Astrocyte of the cerebellum (primary cell): ENCODE measurements around the gene COMMD3.

Experiments used
- DNase-seq: peaks from one replicate; pipeline ENCODE4 v3.0.0-alpha.2; 2011; ENCODE audit warnings: low read depth
- H3K4me3 ChIP-seq: 2 replicates; pipeline ENCODE4 v1.5.1; 2011; ENCODE audit warnings: mild to moderate bottlenecking, low read depth, low read length, moderate library complexity
- CTCF ChIP-seq: IDR thresholded peaks from 2 replicates; pipeline ENCODE4 v1.5.1; 2012; ENCODE audit warnings: low read length, low read depth, moderate library complexity, mild to moderate bottlenecking; ENCODE audit errors: missing control alignments
- in situ Hi-C: cut with HindIII; loops from 2 replicates; pipeline ENCODE4 v1.10.0; 2017; ENCODE audit warnings: low sequenced_read_pairs

Gene COMMD3

DNA sequence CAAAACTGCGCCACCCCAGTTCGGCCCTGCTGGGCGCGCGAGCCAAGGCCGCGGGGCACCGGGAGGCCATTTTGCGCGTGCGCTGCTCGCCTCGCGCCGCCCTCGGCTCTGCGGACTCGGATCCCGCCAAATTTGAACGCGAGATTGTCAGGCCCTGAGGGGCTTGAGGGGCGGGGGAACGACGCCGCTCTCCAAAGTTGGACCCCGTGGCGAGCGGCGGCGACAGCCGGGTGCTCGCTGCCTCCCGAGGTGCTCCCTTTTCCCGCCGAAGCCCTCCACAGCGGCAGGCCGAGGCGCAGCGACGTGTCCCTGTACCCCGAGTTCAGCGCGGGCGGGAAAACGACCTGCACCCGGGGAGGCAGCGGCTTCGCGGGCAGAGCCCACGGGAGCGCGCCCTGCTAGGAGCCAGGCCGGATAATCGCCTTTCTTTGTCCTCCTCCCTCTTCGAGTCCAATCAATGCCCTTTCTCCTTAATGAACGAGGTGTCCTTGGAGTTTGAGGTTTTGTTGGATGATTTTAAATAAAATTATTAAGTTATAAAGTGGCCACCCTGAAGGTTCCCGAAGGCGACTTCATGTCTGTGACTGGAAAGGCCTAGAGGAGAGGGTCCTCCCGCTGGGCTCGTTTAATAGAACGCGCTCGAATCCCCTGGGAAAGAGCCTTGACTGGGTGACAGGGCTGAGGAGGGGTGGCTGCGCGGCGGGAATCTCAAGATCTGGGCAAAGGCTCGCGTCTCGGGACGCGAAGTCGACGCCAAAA is 18.4 kb downstream of the COMMD3 start:
- peak overlapping the region; percentile 32 for H3K4me3 ChIP-seq
- no peak for DNase-seq
- in situ Hi-C loops: no loop called here
- TF ChIP-seq CTCF: no peak

DNA sequence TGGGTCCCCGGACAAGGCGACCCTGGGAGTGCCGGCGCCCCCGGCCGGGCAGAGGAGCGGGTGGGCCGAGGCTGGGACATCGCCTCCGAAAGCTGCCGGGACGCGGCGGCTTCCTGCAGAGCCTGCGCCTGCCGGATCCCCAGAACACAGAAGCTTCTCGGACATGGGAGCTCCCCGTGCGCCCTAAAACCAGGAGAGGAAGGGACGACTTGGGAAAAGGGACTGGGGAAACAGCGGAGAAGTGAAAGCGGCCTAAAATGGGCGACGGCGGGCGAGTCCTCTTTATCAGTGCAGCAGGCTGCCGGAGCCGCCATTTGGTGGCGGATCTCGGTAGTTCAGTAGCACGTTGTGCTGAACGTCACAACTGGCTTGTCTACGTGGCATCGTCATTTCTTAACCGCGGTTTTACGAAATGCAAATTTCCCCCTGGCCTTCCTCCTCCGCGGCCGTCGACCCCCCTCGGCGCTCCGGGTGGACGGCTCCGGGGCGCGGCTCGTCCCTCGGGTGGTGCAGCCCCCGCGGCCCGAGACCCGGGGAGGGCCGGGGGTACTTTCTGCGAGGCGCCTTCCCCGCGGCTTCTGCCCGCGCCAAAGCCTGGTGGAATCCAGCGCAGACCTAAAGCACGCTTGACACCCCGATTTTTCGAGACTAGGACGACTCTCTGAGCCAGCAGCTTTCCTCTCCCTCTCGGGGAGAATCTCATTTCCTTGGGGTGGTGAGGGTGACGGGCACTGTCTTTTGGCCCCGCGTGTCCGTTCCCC is 19.2 kb downstream of the COMMD3 start:
- in situ Hi-C loops: no loop called here
- peak overlapping the region; percentile 32 for H3K4me3 ChIP-seq
- DNase-seq: no peak
- no peak for TF ChIP-seq CTCF

- no peak for DNase-seq
- TF ChIP-seq CTCF: no peak
- in situ Hi-C loops: no loop called here
- no peak overlapping the region for H3K4me3 ChIP-seq
These were observed 22.2 kb downstream of the COMMD3 start for GRCh38 chr10:22338185-22338900.

GRCh38 chr10:22338931-22339330 is 22.7 kb downstream of the COMMD3 start:
- TF ChIP-seq CTCF: no peak
- in situ Hi-C loops: no loop called here
- no peak for DNase-seq

GRCh38 chr10:22339761-22340328 is 23.7 kb downstream of the COMMD3 start:
- TF ChIP-seq CTCF: no peak
- in situ Hi-C loops: no loop called here
- H3K4me3 ChIP-seq: peak overlapping the region; percentile 59
- no peak for DNase-seq

More at GRCh38 chr10:22338931-22339330, 22.7 kb downstream of the COMMD3 start:
- no peak overlapping the region for H3K4me3 ChIP-seq
